ENCODE measurements around the gene PLXNB2.

Gene PLXNB2

GRCh38 chr22:50226875-50227165 is 80.6 kb downstream of the PLXNB2 start:
- Histone ChIP-seq H4K12ac (ENCODE audit: low read depth, low read length) (no peak overlapping the region), H3K27me3 (ENCODE audit: insufficient read depth, low read length) (no peaks in the 10 kb centered on the region), H2AK5ac (ENCODE audit: low read length) (no peak overlapping the region), H2BK5ac (ENCODE audit: low read depth, low read length, poor library complexity) (no peak overlapping the region), H3K9me3 (ENCODE audit: insufficient read depth, low read depth, low read length) (peaks cover 2% of the 10 kb centered on the region), H2BK12ac (ENCODE audit: low read length) (no peak overlapping the region), H4K8ac (ENCODE audit: low read depth, low read length) (no peak overlapping the region), H4K91ac (ENCODE audit: low read depth, low read length) (no peak overlapping the region), H3K14ac (ENCODE audit: low read length) (no peak overlapping the region), H2AFZ (ENCODE audit: insufficient read depth, low read length, poor library complexity) (no peak overlapping the region), H3K36me3 (ENCODE audit: control insufficient read depth in 1 of 2, insufficient read depth in 2 of 2, low read length in 2 of 2) (peaks cover 42 to 50% of the 10 kb centered on the region in 2 experiments), H3K27ac (ENCODE audit: low read depth, low read length) (no peak overlapping the region), H3K4me2 (ENCODE audit: low read length) (no peak overlapping the region), H3K18ac (ENCODE audit: low read length) (no peak overlapping the region), H3K23ac (ENCODE audit: low read length) (no peak overlapping the region), H3K4me1 (ENCODE audit: control insufficient read depth in 1 of 2, insufficient read depth in 2 of 2, low read length in 2 of 2) (no peaks in the 10 kb centered on the region), H3K4me3 (ENCODE audit: low read depth, low read length) (no peak overlapping the region), H3K9ac (ENCODE audit: low read length) (no peak overlapping the region), H3K79me2 (ENCODE audit: control insufficient read depth, insufficient read depth, low read length, poor library complexity) (no peaks in the 10 kb centered on the region), H2BK120ac (ENCODE audit: insufficient read depth, low read length, poor library complexity) (no peak overlapping the region), H3K79me1 (ENCODE audit: low read length) (no peaks in the 10 kb centered on the region), H3K4ac (ENCODE audit: low read depth, low read length) (no peak overlapping the region)
- DNase-seq = no peak
- no CpG with 5 or more reads among the region's 18 CpGs for WGBS (ENCODE audit: extremely low coverage, insufficient coverage, insufficient read length)

GRCh38 chr22:50226063-50226874 is 81.2 kb downstream of the PLXNB2 start:
- H3K14ac ChIP-seq (ENCODE audit: low read length) = no peak overlapping the region
- peaks cover 2% of the 10 kb centered on the region for H3K9me3 ChIP-seq (ENCODE audit: insufficient read depth, low read depth, low read length)
- no peak overlapping the region for H3K27ac ChIP-seq (ENCODE audit: low read depth, low read length)
- H2BK120ac ChIP-seq (ENCODE audit: insufficient read depth, low read length, poor library complexity) = no peak overlapping the region
- H4K12ac ChIP-seq (ENCODE audit: low read depth, low read length) = no peak overlapping the region
- no peak overlapping the region for H2BK5ac ChIP-seq (ENCODE audit: low read depth, low read length, poor library complexity)
- peak overlapping the region; percentile 51 for H3K4me3 ChIP-seq (ENCODE audit: low read depth, low read length)
- H4K8ac ChIP-seq (ENCODE audit: low read depth, low read length) = no peak overlapping the region
- H3K4ac ChIP-seq (ENCODE audit: low read depth, low read length) = no peak overlapping the region
- no peaks in the 10 kb centered on the region for H3K79me1 ChIP-seq (ENCODE audit: low read length)
- no peak overlapping the region for H4K91ac ChIP-seq (ENCODE audit: low read depth, low read length)
- no peak overlapping the region for H3K4me2 ChIP-seq (ENCODE audit: low read length)
- H2AK5ac ChIP-seq (ENCODE audit: low read length) = no peak overlapping the region
- no peaks in the 10 kb centered on the region for H3K4me1 ChIP-seq (ENCODE audit: control insufficient read depth in 1 of 2, insufficient read depth in 2 of 2, low read length in 2 of 2)
- no peak for DNase-seq
- no CpG with 5 or more reads among the region's 31 CpGs for WGBS (ENCODE audit: extremely low coverage, insufficient coverage, insufficient read length)
- no peak overlapping the region for H3K23ac ChIP-seq (ENCODE audit: low read length)
- H3K27me3 ChIP-seq (ENCODE audit: insufficient read depth, low read length) = no peaks in the 10 kb centered on the region
- H3K9ac ChIP-seq (ENCODE audit: low read length) = no peak overlapping the region
- no peak overlapping the region for H3K18ac ChIP-seq (ENCODE audit: low read length)
- peaks cover 47 to 56% of the 10 kb centered on the region in 2 experiments for H3K36me3 ChIP-seq (ENCODE audit: control insufficient read depth in 1 of 2, insufficient read depth in 2 of 2, low read length in 2 of 2)
- no peaks in the 10 kb centered on the region for H3K79me2 ChIP-seq (ENCODE audit: control insufficient read depth, insufficient read depth, low read length, poor library complexity)
- no peak overlapping the region for H2AFZ ChIP-seq (ENCODE audit: insufficient read depth, low read length, poor library complexity)
- no peak overlapping the region for H2BK12ac ChIP-seq (ENCODE audit: low read length)

- no peak overlapping the region for H3K9ac ChIP-seq (ENCODE audit: low read length)
- no peak overlapping the region for H3K18ac ChIP-seq (ENCODE audit: low read length)
- DNase-seq = no peak
Measured at GRCh38 chr22:50225200-50225969, 82.1 kb downstream of the PLXNB2 start.

More at GRCh38 chr22:50225200-50225969, 82.1 kb downstream of the PLXNB2 start:
- Histone ChIP-seq H3K4me1 (ENCODE audit: control insufficient read depth in 1 of 2, insufficient read depth in 2 of 2, low read length in 2 of 2) (no peaks in the 10 kb centered on the region), H4K12ac (ENCODE audit: low read depth, low read length) (no peak overlapping the region), H3K23ac (ENCODE audit: low read length) (no peak overlapping the region), H2BK120ac (ENCODE audit: insufficient read depth, low read length, poor library complexity) (no peak overlapping the region), H4K8ac (ENCODE audit: low read depth, low read length) (no peak overlapping the region), H3K4ac (ENCODE audit: low read depth, low read length) (no peak overlapping the region), H4K91ac (ENCODE audit: low read depth, low read length) (no peak overlapping the region), H3K36me3 (ENCODE audit: control insufficient read depth in 1 of 2, insufficient read depth in 2 of 2, low read length in 2 of 2) (peaks cover 55 to 65% of the 10 kb centered on the region in 2 experiments), H3K4me3 (ENCODE audit: low read depth, low read length) (peak overlapping the region; percentile 24), H3K4me2 (ENCODE audit: low read length) (no peak overlapping the region), H3K79me1 (ENCODE audit: low read length) (no peaks in the 10 kb centered on the region), H2AK5ac (ENCODE audit: low read length) (no peak overlapping the region), H2AFZ (ENCODE audit: insufficient read depth, low read length, poor library complexity) (no peak overlapping the region), H3K79me2 (ENCODE audit: control insufficient read depth, insufficient read depth, low read length, poor library complexity) (no peaks in the 10 kb centered on the region), H2BK12ac (ENCODE audit: low read length) (no peak overlapping the region), H3K9me3 (ENCODE audit: insufficient read depth, low read depth, low read length) (peaks cover 9% of the 10 kb centered on the region), H3K27me3 (ENCODE audit: insufficient read depth, low read length) (no peaks in the 10 kb centered on the region), H2BK5ac (ENCODE audit: low read depth, low read length, poor library complexity) (no peak overlapping the region), H3K27ac (ENCODE audit: low read depth, low read length) (no peak overlapping the region), H3K14ac (ENCODE audit: low read length) (no peak overlapping the region)
- WGBS (ENCODE audit: extremely low coverage, insufficient coverage, insufficient read length) = no CpG with 5 or more reads among the region's 24 CpGs

Measured in trophoblast cell (in vitro differentiated cells and primary cell).